HCT116 (cell line): Measurements from ENCODE around the gene HNRNPAB. TPM values are rescaled to one million over a fixed set of nuclear protein-coding genes. Genes with fewer than 3 reads are reported as not detected.

ENCODE experiments used
- ATAC-seq: fragments of 200-7000 bp; cut with Tn5 transposase; 2 replicates; pipeline ENCODE4 v1.9.1; 2020; ENCODE audit warnings: mild to moderate bottlenecking, moderate library complexity
- BruUV-seq: library from RNA; stranded (reverse); fragments of 400-500 nt; replicated peaks from 2 replicates; lab custom pipeline; 2021; lab: Mats Ljungman, UMichigan
- CTCF ChIA-PET: fragments of 300-600 bp; sonication (Branson Sonifier 250); formaldehyde crosslinking; loops from one replicate; lab custom pipeline; 2021; ENCODE audit warnings: antibody characterized with exemption; lab: Charles Lee
- POLR2A ChIA-PET: fragments of 300-600, 350-600 bp; sonication (Branson Sonifier 250); formaldehyde crosslinking; loops from one replicate; lab custom pipeline; 2021; ENCODE audit warnings: antibody characterized with exemption; lab: Charles Lee
- RAD21 ChIA-PET, 2 experiments: fragments of 300-600 bp; sonication (Branson Sonifier 250); formaldehyde crosslinking; loops; one replicate each; lab custom pipeline; 2023; ENCODE audit warnings: low total read pairs in 2 of 2; ENCODE audit not compliant: uncharacterized antibody in 2 of 2, unreplicated experiment in 2 of 2, low non-redundant PET in 1 of 2; lab: Charles Lee
- DNase-seq: peaks from one replicate; pipeline ENCODE4 v3.0.0-alpha.2; 2010; ENCODE audit warnings: low read depth, low spot score
- H2AFZ ChIP-seq: fragments of 200-600 bp; shearing (Covaris generic), sonication (generic); 2 replicates; pipeline ENCODE4 v1.6.1; 2017; ENCODE audit warnings: low read depth, mixed run types, mixed read lengths, antibody characterized with exemption, low read length; ENCODE audit not compliant: poor library complexity, severe bottlenecking
- H3K27ac ChIP-seq: 2 replicates; pipeline ENCODE4 v1.5.1; 2012; ENCODE audit warnings: low read depth, low read length
- H3K27me3 ChIP-seq: fragments of 200-600 bp; sonication (generic); 2 replicates; pipeline ENCODE4 v1.6.1; 2016; ENCODE audit warnings: mixed run types, low read length, mixed read lengths; ENCODE audit not compliant: insufficient read depth
- H3K36me3 ChIP-seq, 2 experiments: fragments of 200-500 bp in 1 of 2; fragments of 200-600 bp in 1 of 2; sonication (Bioruptor generic) in 1 of 2; sonication (generic) in 1 of 2; 2 replicates each; pipeline versions ENCODE4 v1.5.1 to v1.6.1; 2014 to 2016; ENCODE audit warnings: low read length in 2 of 2, inconsistent platforms in 1 of 2, mixed read lengths in 1 of 2, mixed run types in 1 of 2; ENCODE audit not compliant: insufficient read depth in 2 of 2, control insufficient read depth in 1 of 2
- H3K4me1 ChIP-seq, 2 experiments: fragments of 200-600 bp in 1 of 2; sonication (generic) in 1 of 2; 2 replicates each; pipeline versions ENCODE4 v1.5.1 to v1.6.1; 2012 to 2017; ENCODE audit warnings: low read length in 2 of 2, inconsistent platforms in 1 of 2, mild to moderate bottlenecking in 1 of 2, mixed read lengths in 1 of 2, mixed run types in 1 of 2, moderate library complexity in 1 of 2; ENCODE audit not compliant: insufficient read depth in 2 of 2, control insufficient read depth in 1 of 2
- H3K4me2 ChIP-seq: fragments of 200-600 bp; sonication (generic); 2 replicates; pipeline ENCODE4 v1.6.1; 2017; ENCODE audit warnings: mixed run types, low read length, mixed read lengths
- H3K4me3 ChIP-seq, 2 experiments: fragments of 200-600 bp in 1 of 2; sonication (generic) in 1 of 2; replicated peaks in 1 of 2; 2 replicates each; pipeline ENCODE4 v1.5.1; 2011 to 2016; ENCODE audit warnings: low read length in 2 of 2, control low read depth in 1 of 2, low read depth in 1 of 2, mild to moderate bottlenecking in 1 of 2, mixed read lengths in 1 of 2, mixed run types in 1 of 2
- H3K79me2 ChIP-seq: fragments of 200-600 bp; sonication (generic); 2 replicates; pipeline ENCODE4 v1.6.1; 2017; ENCODE audit warnings: mild to moderate bottlenecking, mixed run types, low read length, moderate library complexity, mixed read lengths; ENCODE audit not compliant: insufficient read depth
- H3K9ac ChIP-seq: fragments of 200-600 bp; sonication (generic); 2 replicates; pipeline ENCODE4 v1.6.1; 2016; ENCODE audit warnings: low read length, mixed read lengths
- H3K9me2 ChIP-seq: fragments of 200-600 bp; sonication (generic), shearing (Covaris generic); 2 replicates; pipeline ENCODE4 v1.6.1; 2017; ENCODE audit warnings: mixed run types, mild to moderate bottlenecking, moderate library complexity; ENCODE audit not compliant: insufficient read depth
- H3K9me3 ChIP-seq, 2 experiments: fragments of 200-500 bp in 1 of 2; fragments of 200-600 bp in 1 of 2; sonication (Bioruptor generic) in 1 of 2; sonication (generic) in 1 of 2; 2 replicates each; pipeline ENCODE4 v1.6.1; 2014 to 2017; ENCODE audit warnings: low read length in 2 of 2, mixed read lengths in 2 of 2, inconsistent platforms in 1 of 2, low read depth in 1 of 2, mild to moderate bottlenecking in 1 of 2, mixed run types in 1 of 2, moderate library complexity in 1 of 2; ENCODE audit not compliant: control insufficient read depth in 1 of 2, insufficient read depth in 1 of 2
- H4K20me1 ChIP-seq: fragments of 200-600 bp; sonication (generic), shearing (Covaris generic); 2 replicates; pipeline ENCODE4 v1.6.1; 2017; ENCODE audit warnings: mixed run types, mild to moderate bottlenecking, moderate library complexity; ENCODE audit not compliant: insufficient read depth
- EGR1 ChIP-seq: IDR thresholded peaks from 2 replicates; pipeline ENCODE4 v1.6.1; 2012; ENCODE audit warnings: low read depth
- ELF1 ChIP-seq: IDR thresholded peaks from 2 replicates; pipeline ENCODE4 v1.6.1; 2012; ENCODE audit warnings: low read depth, borderline replicate concordance
- EZH2 ChIP-seq: fragments of 200-600 bp; sonication (generic); IDR thresholded peaks from 2 replicates; pipeline ENCODE4 v1.6.1; 2017; ENCODE audit warnings: antibody characterized with exemption, mixed run types
- EZH2phosphoT487 ChIP-seq: fragments of 200-600 bp; IDR thresholded peaks from 2 replicates; pipeline ENCODE4 v1.6.1; 2018; ENCODE audit warnings: antibody characterized with exemption, borderline replicate concordance
- FOSL1 ChIP-seq: IDR thresholded peaks from 2 replicates; pipeline ENCODE4 v1.6.1; 2012; ENCODE audit warnings: low read depth
- JUND ChIP-seq: IDR thresholded peaks from 2 replicates; pipeline ENCODE4 v1.6.1; 2012
- POLR2A ChIP-seq: IDR thresholded peaks from 2 replicates; pipeline ENCODE4 v1.7.0; 2011; ENCODE audit warnings: borderline replicate concordance; ENCODE audit not compliant: insufficient read depth, insufficient read length; ENCODE audit errors: extremely low read depth
- RAD21 ChIP-seq: IDR thresholded peaks from 2 replicates; pipeline ENCODE4 v1.6.1; 2012; ENCODE audit warnings: low read depth, mild to moderate bottlenecking
- REST ChIP-seq: IDR thresholded peaks from 2 replicates; pipeline ENCODE4 v1.6.1; 2012; ENCODE audit warnings: low read depth
- SIN3A ChIP-seq: IDR thresholded peaks from 2 replicates; pipeline ENCODE4 v1.6.1; 2012; ENCODE audit warnings: low read depth
- SP1 ChIP-seq: IDR thresholded peaks from 2 replicates; pipeline ENCODE4 v1.6.1; 2012; ENCODE audit warnings: low read depth
- SRF ChIP-seq: IDR thresholded peaks from 2 replicates; pipeline ENCODE4 v1.6.1; 2012; ENCODE audit warnings: low read depth
- TCF7L2 ChIP-seq: IDR thresholded peaks from 2 replicates; pipeline ENCODE4 v1.7.0; 2011; ENCODE audit warnings: borderline replicate concordance, inconsistent platforms; ENCODE audit not compliant: insufficient read depth, insufficient read length; ENCODE audit errors: extremely low read depth
- ZFX ChIP-seq: fragments of 450-650 bp; IDR thresholded peaks from 2 replicates; pipeline ENCODE4 v1.6.1; 2017
- intact Hi-C: fragments of 100-400 bp; cut with micrococcal nuclease; formaldehyde crosslinking; loops from 2 replicates; pipeline ENCODE4 v1.10.0; 2022
- total RNA-seq: library from RNA; stranded (reverse); gene quantifications from one replicate; pipeline ENCODE4 v1.2.1, GENCODE V29; 2021; ENCODE audit not compliant: unreplicated experiment
- TF ChIP-seq, protein P1 (sequence below): IDR thresholded peaks from 2 replicates; pipeline ENCODE4 v1.6.1; 2012
- TF ChIP-seq, protein P2 (sequence below): IDR thresholded peaks from 2 replicates; pipeline ENCODE4 v1.6.1; 2011; ENCODE audit warnings: mild to moderate bottlenecking, low read length, moderate library complexity; ENCODE audit not compliant: insufficient replicate concordance; ENCODE audit errors: extremely low read depth

Gene HNRNPAB
- total RNA-seq, 1 experiment from 2014 or later = 273 TPM

DNA sequence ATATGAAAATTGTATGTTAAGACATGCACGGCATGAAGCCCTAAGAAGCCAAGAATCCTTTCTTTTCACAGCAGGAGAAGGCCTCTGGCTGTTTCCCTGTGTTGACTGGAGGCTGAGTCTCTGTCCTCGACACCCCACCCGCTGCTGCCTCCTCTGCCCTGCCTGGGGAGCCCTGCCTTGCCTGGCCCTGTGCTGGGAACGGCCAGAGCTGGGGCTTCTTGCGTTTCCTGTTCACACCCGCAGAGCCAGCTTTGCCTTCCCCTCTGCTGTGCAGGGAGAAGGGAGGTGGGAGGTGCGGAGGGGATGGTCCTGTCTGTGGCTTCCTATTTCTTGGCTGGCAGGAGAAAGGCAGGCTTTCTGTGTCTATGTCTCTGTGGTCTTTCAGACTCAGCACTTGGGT, 10.3 kb upstream of the HNRNPAB start:
- Histone ChIP-seq H4K20me1 (no peaks in the 10 kb centered on the region), H3K4me2 (no peak overlapping the region), H3K27me3 (no peaks in the 10 kb centered on the region), H2AFZ (no peak overlapping the region), H3K27ac (no peak overlapping the region), H3K36me3 (no peaks in the 10 kb centered on the region), H3K4me3 (no peak overlapping the region), H3K9me2 (no peaks in the 10 kb centered on the region), H3K4me1 (no peaks in the 10 kb centered on the region), H3K79me2 (no peaks in the 10 kb centered on the region), H3K9ac (no peak overlapping the region), H3K9me3 (peaks cover 0 to 3% of the 10 kb centered on the region in 2 experiments; a peak in 1 of 4 replicates)
- BruUV-seq = no TSS peak
- TF ChIP-seq SIN3A (no peak), POLR2A (no peak), ELF1 (no peak)
- RAD21 ChIA-PET = no interaction called here
- no peak for DNase-seq
- CTCF ChIA-PET = no interaction called here
- intact Hi-C loops = no loop called here
- ATAC-seq = no peak
- POLR2A ChIA-PET = no interaction called here

- no peak for ATAC-seq
- intact Hi-C loops = no loop called here
- CTCF ChIA-PET = interaction anchor here (0.8 to 1.1 kb wide), 3 partner anchors 10 to 39 kb away, joined by 3 to 6 read pairs (median 3); no protein-coding TSS in a partner anchor
- peaks cover 0 to 3% of the 10 kb centered on the region in 2 experiments; a peak in 1 of 4 replicates for H3K9me3 ChIP-seq
- peaks cover 0 to 3% of the 10 kb centered on the region in 2 experiments; a peak in 2 of 4 replicates for H3K4me1 ChIP-seq
- no peak overlapping the region for H3K9ac ChIP-seq
- H3K9me2 ChIP-seq = no peaks in the 10 kb centered on the region
- no peak for DNase-seq
- POLR2A ChIA-PET = no interaction called here
- no peak overlapping the region for H2AFZ ChIP-seq
- no peaks in the 10 kb centered on the region for H3K36me3 ChIP-seq
- no peaks in the 10 kb centered on the region for H4K20me1 ChIP-seq
- H3K27ac ChIP-seq = no peak overlapping the region
- RAD21 ChIA-PET = no interaction called here
- no peak overlapping the region for H3K4me3 ChIP-seq
- no TSS peak for BruUV-seq
- no peak overlapping the region for H3K4me2 ChIP-seq
- no peaks in the 10 kb centered on the region for H3K27me3 ChIP-seq
- no peaks in the 10 kb centered on the region for H3K79me2 ChIP-seq
- no peak for TF ChIP-seq EGR1
- TF ChIP-seq EZH2 = no peak
- no peak for TF ChIP-seq TCF7L2
- TF ChIP-seq POLR2A = no peak
- TF ChIP-seq SP1 = no peak
- TF ChIP-seq, protein P1, sequence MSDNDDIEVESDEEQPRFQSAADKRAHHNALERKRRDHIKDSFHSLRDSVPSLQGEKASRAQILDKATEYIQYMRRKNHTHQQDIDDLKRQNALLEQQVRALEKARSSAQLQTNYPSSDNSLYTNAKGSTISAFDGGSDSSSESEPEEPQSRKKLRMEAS = no peak
- TF ChIP-seq JUND = no peak
- TF ChIP-seq RAD21 = no peak
- no peak for TF ChIP-seq ZFX
- no peak for TF ChIP-seq EZH2phosphoT487
- no peak for TF ChIP-seq SIN3A
- no peak for TF ChIP-seq REST
- no peak for TF ChIP-seq FOSL1
- TF ChIP-seq SRF = no peak
- TF ChIP-seq, protein P2, sequence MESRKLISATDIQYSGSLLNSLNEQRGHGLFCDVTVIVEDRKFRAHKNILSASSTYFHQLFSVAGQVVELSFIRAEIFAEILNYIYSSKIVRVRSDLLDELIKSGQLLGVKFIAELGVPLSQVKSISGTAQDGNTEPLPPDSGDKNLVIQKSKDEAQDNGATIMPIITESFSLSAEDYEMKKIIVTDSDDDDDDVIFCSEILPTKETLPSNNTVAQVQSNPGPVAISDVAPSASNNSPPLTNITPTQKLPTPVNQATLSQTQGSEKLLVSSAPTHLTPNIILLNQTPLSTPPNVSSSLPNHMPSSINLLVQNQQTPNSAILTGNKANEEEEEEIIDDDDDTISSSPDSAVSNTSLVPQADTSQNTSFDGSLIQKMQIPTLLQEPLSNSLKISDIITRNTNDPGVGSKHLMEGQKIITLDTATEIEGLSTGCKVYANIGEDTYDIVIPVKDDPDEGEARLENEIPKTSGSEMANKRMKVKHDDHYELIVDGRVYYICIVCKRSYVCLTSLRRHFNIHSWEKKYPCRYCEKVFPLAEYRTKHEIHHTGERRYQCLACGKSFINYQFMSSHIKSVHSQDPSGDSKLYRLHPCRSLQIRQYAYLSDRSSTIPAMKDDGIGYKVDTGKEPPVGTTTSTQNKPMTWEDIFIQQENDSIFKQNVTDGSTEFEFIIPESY = no peak
Observed at GRCh38 chr5:178196281-178196812, 8.0 kb upstream of the HNRNPAB start.
